Measurements from ENCODE around the gene PDIA5. TPM values are rescaled to one million over a fixed set of nuclear protein-coding genes. Genes with fewer than 3 reads are reported as not detected.

Gene PDIA5
- total RNA-seq, 2 donors from 2014 or later = 57.5 to 68.3 TPM

DNA sequence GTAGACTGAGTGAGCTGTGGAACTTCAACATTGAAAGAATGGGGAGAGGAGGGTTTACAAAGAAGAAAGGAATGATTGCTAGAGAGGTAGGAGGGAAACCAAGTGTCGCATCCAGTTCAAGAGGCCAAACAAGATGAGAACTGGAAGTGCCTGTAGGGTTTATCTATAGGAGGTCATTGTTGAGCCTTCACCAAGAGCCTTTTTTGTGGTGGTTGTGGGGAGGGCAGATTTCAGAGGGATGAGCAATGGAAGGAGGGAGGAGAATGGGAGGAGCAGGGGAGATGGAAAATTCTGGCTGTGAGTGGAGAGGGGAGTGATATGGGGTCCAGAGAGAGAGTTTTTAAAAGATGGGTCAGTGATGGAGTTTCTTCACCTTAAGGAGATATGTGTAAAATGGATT is 8.5 kb downstream of the PDIA5 start:
- Histone ChIP-seq H3K27ac (ENCODE audit: low read depth, low read length) (no peak overlapping the region), H3K9me3 (ENCODE audit: control insufficient read depth, low read length) (no peaks in the 10 kb centered on the region), H3K4me3 (ENCODE audit: low read length) (no peak overlapping the region), H3K36me3 (ENCODE audit: control insufficient read depth, insufficient read depth, low read length) (no peaks in the 10 kb centered on the region), H3K9ac (ENCODE audit: extremely low read depth, low read length, poor library complexity, severe bottlenecking) (no peak overlapping the region), H3K4me1 (ENCODE audit: control insufficient read depth, insufficient read depth, low read length) (peaks cover 13% of the 10 kb centered on the region), H3K27me3 (ENCODE audit: control insufficient read depth, insufficient read depth, low read length, poor library complexity, severe bottlenecking) (no peaks in the 10 kb centered on the region)
- WGBS, 2 experiments (ENCODE audit: insufficient coverage in 1 of 2, insufficient read length in 1 of 2) = 58 to 91% methylated on average over 1 of the region's 1 CpG
- Mint-ChIP-seq H3K36me3 (ENCODE audit: low read depth) (peaks cover 2% of the 10 kb centered on the region), H3K27ac (no peak overlapping the region), H3K27me3 (ENCODE audit: insufficient read depth) (no peaks in the 10 kb centered on the region), H3K4me3 (no peak overlapping the region), H3K9me3 (no peaks in the 10 kb centered on the region), H3K4me1 (peaks cover 34% of the 10 kb centered on the region)
- DNase-seq = peak; percentile 47
- TF ChIP-seq, protein P1, sequence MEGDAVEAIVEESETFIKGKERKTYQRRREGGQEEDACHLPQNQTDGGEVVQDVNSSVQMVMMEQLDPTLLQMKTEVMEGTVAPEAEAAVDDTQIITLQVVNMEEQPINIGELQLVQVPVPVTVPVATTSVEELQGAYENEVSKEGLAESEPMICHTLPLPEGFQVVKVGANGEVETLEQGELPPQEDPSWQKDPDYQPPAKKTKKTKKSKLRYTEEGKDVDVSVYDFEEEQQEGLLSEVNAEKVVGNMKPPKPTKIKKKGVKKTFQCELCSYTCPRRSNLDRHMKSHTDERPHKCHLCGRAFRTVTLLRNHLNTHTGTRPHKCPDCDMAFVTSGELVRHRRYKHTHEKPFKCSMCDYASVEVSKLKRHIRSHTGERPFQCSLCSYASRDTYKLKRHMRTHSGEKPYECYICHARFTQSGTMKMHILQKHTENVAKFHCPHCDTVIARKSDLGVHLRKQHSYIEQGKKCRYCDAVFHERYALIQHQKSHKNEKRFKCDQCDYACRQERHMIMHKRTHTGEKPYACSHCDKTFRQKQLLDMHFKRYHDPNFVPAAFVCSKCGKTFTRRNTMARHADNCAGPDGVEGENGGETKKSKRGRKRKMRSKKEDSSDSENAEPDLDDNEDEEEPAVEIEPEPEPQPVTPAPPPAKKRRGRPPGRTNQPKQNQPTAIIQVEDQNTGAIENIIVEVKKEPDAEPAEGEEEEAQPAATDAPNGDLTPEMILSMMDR (conservative IDR thresholded peaks at IDR 0.05) = no peak

GRCh38 chr3:123076112-123076495 is 9.3 kb downstream of the PDIA5 start:
- Histone ChIP-seq H3K27me3 (ENCODE audit: control insufficient read depth, insufficient read depth, low read length, poor library complexity, severe bottlenecking) (no peaks in the 10 kb centered on the region), H3K9ac (ENCODE audit: extremely low read depth, low read length, poor library complexity, severe bottlenecking) (no peak overlapping the region), H3K4me1 (ENCODE audit: control insufficient read depth, insufficient read depth, low read length) (peaks cover 9% of the 10 kb centered on the region), H3K27ac (ENCODE audit: low read depth, low read length) (no peak overlapping the region), H3K4me3 (ENCODE audit: low read length) (no peak overlapping the region), H3K36me3 (ENCODE audit: control insufficient read depth, insufficient read depth, low read length) (no peaks in the 10 kb centered on the region), H3K9me3 (ENCODE audit: control insufficient read depth, low read length) (no peaks in the 10 kb centered on the region)
- H3K36me3 Mint-ChIP-seq (ENCODE audit: low read depth) = peaks cover 2% of the 10 kb centered on the region
- H3K27ac Mint-ChIP-seq = peak overlapping the region; percentile 24
- H3K4me3 Mint-ChIP-seq = no peak overlapping the region
- DNase-seq = no peak
- peaks cover 36% of the 10 kb centered on the region for H3K4me1 Mint-ChIP-seq
- WGBS, 2 experiments (ENCODE audit: insufficient coverage in 1 of 2, insufficient read length in 1 of 2) = 94% methylated on average over 4 of the region's 4 CpGs
- H3K27me3 Mint-ChIP-seq (ENCODE audit: insufficient read depth) = no peaks in the 10 kb centered on the region
- TF ChIP-seq, protein P1 (conservative IDR thresholded peaks at IDR 0.05) = no peak
- no peaks in the 10 kb centered on the region for H3K9me3 Mint-ChIP-seq

GRCh38 chr3:123076496-123077418 is 9.9 kb downstream of the PDIA5 start:
- 91 to 92% methylated on average over 4 to 6 of the region's 6 CpGs for WGBS, 2 experiments (ENCODE audit: insufficient coverage in 1 of 2, insufficient read length in 1 of 2)
- H3K36me3 ChIP-seq (ENCODE audit: control insufficient read depth, insufficient read depth, low read length) = no peaks in the 10 kb centered on the region
- TF ChIP-seq, protein P1 (conservative IDR thresholded peaks at IDR 0.05) = no peak
- no peak overlapping the region for H3K4me3 ChIP-seq (ENCODE audit: low read length)
- peaks cover 2% of the 10 kb centered on the region for H3K36me3 Mint-ChIP-seq (ENCODE audit: low read depth)
- peaks cover 36% of the 10 kb centered on the region for H3K4me1 Mint-ChIP-seq
- no peaks in the 10 kb centered on the region for H3K27me3 Mint-ChIP-seq (ENCODE audit: insufficient read depth)
- H3K9me3 ChIP-seq (ENCODE audit: control insufficient read depth, low read length) = no peaks in the 10 kb centered on the region
- no peak overlapping the region for H3K27ac ChIP-seq (ENCODE audit: low read depth, low read length)
- no peak overlapping the region for H3K4me3 Mint-ChIP-seq
- H3K9ac ChIP-seq (ENCODE audit: extremely low read depth, low read length, poor library complexity, severe bottlenecking) = no peak overlapping the region
- H3K4me1 ChIP-seq (ENCODE audit: control insufficient read depth, insufficient read depth, low read length) = peaks cover 2% of the 10 kb centered on the region
- no peaks in the 10 kb centered on the region for H3K9me3 Mint-ChIP-seq
- peak; percentile 24 for DNase-seq
- H3K27ac Mint-ChIP-seq = no peak overlapping the region
- H3K27me3 ChIP-seq (ENCODE audit: control insufficient read depth, insufficient read depth, low read length, poor library complexity, severe bottlenecking) = no peaks in the 10 kb centered on the region
